ENCODE data around the gene POLR2L. TPM values are rescaled to one million over a fixed set of nuclear protein-coding genes. Genes with fewer than 3 reads are reported as not detected.

The POLR2L gene
- total and polyA plus RNA-seq, 2 donors (not counting 1 experiment from before 2014, with no cell fraction given), result 44.4 to 80.8 TPM

GRCh38 chr11:828506-829175, 13.7 kb downstream of the POLR2L start:
- H3K4me2 ChIP-seq (replicated peaks; ENCODE audit: low read depth, low read length, poor library complexity, severe bottlenecking), result peak overlapping the region; percentile 99
- no peak overlapping the region for H3K27ac ChIP-seq (ENCODE audit: low read length in 2 of 2)
- H3K4me1 ChIP-seq (ENCODE audit: control insufficient read depth in 2 of 2, insufficient read depth in 2 of 2, low read length in 2 of 2), result peaks cover 66% of the 10 kb centered on the region in 2 donors
- TF ChIP-seq EZH2 (IDR thresholded peaks at IDR 0.05; ENCODE audit: borderline replicate concordance, insufficient read depth, low read depth, low read length, poor library complexity, severe bottlenecking) (no peak), CTCF (IDR thresholded peaks at IDR 0.05) (no peak)
- ChIA-PET POLR2A (interaction anchor here (0.6 to 6.4 kb wide), 3 partner anchors 9 to 164 kb away, joined by 4 to 57 read pairs (median 17); partner anchors contain the start of genes PNPLA2, POLR2L and TSPAN4), CTCF (interaction anchor here (0.7 to 1.4 kb wide), 3 partner anchors 14 to 23 kb away, joined by 3 to 4 read pairs (median 3); partner anchors contain the start of gene TSPAN4)
- 78% methylated on average over 19 of the region's 21 CpGs for WGBS (ENCODE audit: insufficient coverage)
- H3K4me3 Mint-ChIP-seq, result peak overlapping the region; percentile 88
- H3K79me2 ChIP-seq (ENCODE audit: control insufficient read depth, insufficient read depth, low read length), result no peaks in the 10 kb centered on the region
- no peaks in the 10 kb centered on the region for H3K9me3 Mint-ChIP-seq (ENCODE audit: insufficient read depth)
- ATAC-seq (ENCODE audit: low read depth) (no peak), DNase-seq (peak; percentile 37)
- H3K9ac ChIP-seq (ENCODE audit: low read length), result no peak overlapping the region
- H3K4me1 Mint-ChIP-seq, result peaks cover 49% of the 10 kb centered on the region
- peak overlapping the region in 2 of 5 experiments; percentile 43 to 53 for H3K4me3 ChIP-seq (ENCODE audit: control extremely low read depth in 1 of 5, extremely low read depth in 1 of 5, insufficient read depth in 1 of 5, low read depth in 2 of 5, low read length in 4 of 5)
- H2AFZ ChIP-seq (ENCODE audit: insufficient read depth, low read depth, low read length, poor library complexity, severe bottlenecking), result no peak overlapping the region
- no peak overlapping the region for H3K27ac Mint-ChIP-seq
- intact Hi-C loops (cut with micrococcal nuclease), result no loop called here
- peaks cover 7% of the 10 kb centered on the region for H3K27me3 Mint-ChIP-seq
- H4K20me1 ChIP-seq (ENCODE audit: control insufficient read depth, insufficient read depth, low read length, poor library complexity, severe bottlenecking), result peaks cover 68% of the 10 kb centered on the region
- peaks cover 0 to 6% of the 10 kb centered on the region in 2 experiments for H3K36me3 ChIP-seq (replicated peaks in 1 of 2; ENCODE audit: control extremely low read depth in 1 of 2, control insufficient read depth in 1 of 2, extremely low read depth in 1 of 2, insufficient read depth in 2 of 2, low read length in 1 of 2)
- peaks cover 0 to 50% (median 18%) of the 10 kb centered on the region in 4 experiments for H3K27me3 ChIP-seq (replicated peaks in 1 of 4; ENCODE audit: control extremely low read depth in 1 of 4, control insufficient read depth in 3 of 4, insufficient read depth in 4 of 4, low read length in 3 of 4)
- H3K9me3 ChIP-seq (ENCODE audit: control extremely low read depth in 1 of 3, control insufficient read depth in 2 of 3, insufficient read depth in 1 of 3, low read length in 2 of 3), result peaks cover 0 to 15% (median 0%) of the 10 kb centered on the region in 3 donors

- Mint-ChIP-seq H3K9me3 (ENCODE audit: insufficient read depth) (no peaks in the 10 kb centered on the region), H3K4me3 (peak within 1 kb of the TSS; percentile 88), H3K27ac (peak within 1 kb of the TSS; percentile 74), H3K27me3 (peaks cover 7% of the 10 kb centered on the region), H3K4me1 (peaks cover 49% of the 10 kb centered on the region)
- Histone ChIP-seq H3K27ac (ENCODE audit: low read length in 2 of 2) (peak within 1 kb of the TSS in 1 of 2 donors; percentile 15), H2AFZ (ENCODE audit: insufficient read depth, low read depth, low read length, poor library complexity, severe bottlenecking) (peak within 1 kb of the TSS; percentile 71), H3K79me2 (ENCODE audit: control insufficient read depth, insufficient read depth, low read length) (no peaks in the 10 kb centered on the region), H3K9ac (ENCODE audit: low read length) (peak within 1 kb of the TSS; percentile 66), H3K9me3 (ENCODE audit: control extremely low read depth in 1 of 3, control insufficient read depth in 2 of 3, insufficient read depth in 1 of 3, low read length in 2 of 3) (peaks cover 0 to 15% (median 0%) of the 10 kb centered on the region in 3 donors), H3K36me3 (replicated peaks in 1 of 2; ENCODE audit: control extremely low read depth in 1 of 2, control insufficient read depth in 1 of 2, extremely low read depth in 1 of 2, insufficient read depth in 2 of 2, low read length in 1 of 2) (peaks cover 0 to 6% of the 10 kb centered on the region in 2 experiments), H4K20me1 (ENCODE audit: control insufficient read depth, insufficient read depth, low read length, poor library complexity, severe bottlenecking) (peaks cover 74% of the 10 kb centered on the region), H3K4me3 (ENCODE audit: control extremely low read depth in 1 of 5, extremely low read depth in 1 of 5, insufficient read depth in 1 of 5, low read depth in 2 of 5, low read length in 4 of 5) (peak within 1 kb of the TSS in 4 of 5 experiments; percentile 39 to 61 (median 52)), H3K4me2 (replicated peaks; ENCODE audit: low read depth, low read length, poor library complexity, severe bottlenecking) (peak within 1 kb of the TSS; percentile 99), H3K27me3 (replicated peaks in 1 of 4; ENCODE audit: control extremely low read depth in 1 of 4, control insufficient read depth in 3 of 4, insufficient read depth in 4 of 4, low read length in 3 of 4) (peaks cover 0 to 47% (median 17%) of the 10 kb centered on the region in 4 experiments), H3K4me1 (ENCODE audit: control insufficient read depth in 2 of 2, insufficient read depth in 2 of 2, low read length in 2 of 2) (peaks cover 60 to 62% of the 10 kb centered on the region in 2 donors)
- peak; percentile 57 for DNase-seq
- intact Hi-C loops (cut with micrococcal nuclease), result no loop called here
- no peak for ATAC-seq (ENCODE audit: low read depth)
- ChIA-PET CTCF (interaction anchor here (1.4 kb wide), 1 partner anchor 15 kb away, joined by 3 read pairs; the partner anchor contains the start of gene TSPAN4), POLR2A (interaction anchor here (0.6 to 6.4 kb wide), 3 partner anchors 8 to 22 kb away, joined by 6 to 57 read pairs (median 17); partner anchors contain the start of genes PNPLA2, POLR2L and TSPAN4)
- WGBS (ENCODE audit: insufficient coverage), result 31% methylated on average over 5 of the region's 5 CpGs
- TF ChIP-seq EZH2 (IDR thresholded peaks at IDR 0.05; ENCODE audit: borderline replicate concordance, insufficient read depth, low read depth, low read length, poor library complexity, severe bottlenecking) (no peak), CTCF (IDR thresholded peaks at IDR 0.05) (no peak)
Measured at GRCh38 chr11:827897-828192, 14.5 kb downstream of the POLR2L start, which contains the start of gene CRACR2B. CRACR2B (plus strand) TSS chr11:827919; CDS start chr11:828608, 689 bp downstream.
